Right lobe of liver (tissue), 6 donors: ENCODE results near the gene SMLR1. TPM values are rescaled to one million over a fixed set of nuclear protein-coding genes. Genes with fewer than 3 reads are reported as not detected.

Experiments
- ATAC-seq, 4 donors: fragments of 200-7000 bp; cut with Tn5 transposase; one replicate each; pipeline ENCODE4 v1.9.1; 2020; ENCODE audit warnings: mild to moderate bottlenecking in 4 of 4, moderate library complexity in 4 of 4
- DNase-seq, 3 donors: peaks; one replicate each; pipeline ENCODE4 v3.0.0-alpha.2; 2020
- H3K27ac ChIP-seq, 3 donors: fragments of 200-600 bp; one replicate each; pipeline ENCODE4 v1.8.0; 2022
- H3K27me3 ChIP-seq, 2 donors: fragments of 200-600 bp; one replicate each; pipeline ENCODE4 v1.8.0; 2022
- H3K36me3 ChIP-seq, 4 donors: fragments of 200-600 bp; sonication (generic) in 1 of 4; one replicate each; pipeline versions ENCODE4 v1.5.1 to v1.8.0; 2017 to 2022; ENCODE audit warnings: control low read depth in 1 of 4
- H3K4me1 ChIP-seq, 4 donors: fragments of 200-600 bp; sonication (generic) in 1 of 4; one replicate each; pipeline versions ENCODE4 v1.5.1 to v1.8.0; 2017 to 2022; ENCODE audit warnings: control low read depth in 1 of 4
- H3K4me3 ChIP-seq, 3 donors: fragments of 200-600 bp; one replicate each; pipeline ENCODE4 v1.8.0; 2022
- H3K9me3 ChIP-seq, 4 donors: fragments of 200-600 bp; sonication (generic) in 1 of 4; one replicate each; pipeline versions ENCODE4 v1.5.1 to v1.8.0; 2017 to 2022; ENCODE audit warnings: control low read depth in 1 of 4
- CTCF ChIP-seq, 4 donors: fragments of 200-600 bp in 3 of 4; fragments of 450-650 bp in 1 of 4; IDR thresholded peaks; one replicate each; pipeline versions ENCODE4 v1.5.1 to v1.8.0; 2016 to 2022; ENCODE audit warnings: antibody characterized with exemption in 4 of 4, mild to moderate bottlenecking in 2 of 4
- POLR2A ChIP-seq: fragments of 450-650 bp; IDR thresholded peaks from one replicate; pipeline ENCODE4 v1.6.1; 2017; ENCODE audit warnings: antibody characterized with exemption, mild to moderate bottlenecking
- WGBS: methylation state at CpG from one replicate; pipeline ENCODE4 v1.1.6; 2018; ENCODE audit warnings: low coverage, low lambda C conversion rate; ENCODE audit not compliant: insufficient coverage; ENCODE audit errors: missing lambda C conversion rate; 5-methylcytosine and 5-hydroxymethylcytosine counted together
- intact Hi-C, 2 donors: fragments of 100-400 bp; cut with DNase I; formaldehyde crosslinking; loops; one replicate each; pipeline versions ENCODE4 v1.11.2 to v1.14.1; 2022
- long read RNA-seq: library from polyadenylated mRNA; unstranded; transcript quantifications from one replicate; pipeline ENCODE4 v2.0.0, GENCODE V29; 2019
- total RNA-seq, 6 experiments: library from RNA; depleted of rRNA in 2 of 6; stranded (reverse); fragments of >200 nt in 2 of 6; fragmentation: NEBNext Ultra II Directional in 3 of 6; extraction: Animal tissue kit (Norgen Biotek cat#: 25700) in 3 of 6; gene quantifications; one replicate each; pipeline versions ENCODE4 v1.1.0 to v1.2.4, GENCODE V29; 2016 to 2023
- donor health status: DM: no; HTN: yes; CAD: no.
- donor health status: DM: no; HTN: no; CAD: no.
- donor health status: DM: no; HTN: no; CAD: no.
- donor health status: DM: no; HTN: yes; CAD: no.
- donor health status: DM: no; HTN: yes; CAD: no.

The SMLR1 gene
- 10 to 100 TPM; 10.7 to 46.4 (median 20.1) TPM for total RNA-seq
- long read RNA-seq, transcript SMLR1-201 (2 exons, 2,512 nt), result major isoform, 67 of 68 reads
- long read RNA-seq, partial matches to known transcripts, result 0 of 68 reads
- long read RNA-seq, other reads (novel, unspliced or antisense), result 1 of 68 reads

GRCh38 chr6:130827247-130828149, at the start of gene SMLR1:
Gene SMLR1 (plus strand): TSS chr6:130827406. CDS start chr6:130827414, 8 bp downstream.
- peak in 1 of 3 donors; percentile 68 for DNase-seq
- peak within 1 kb of the TSS; percentile 56 to 87 (median 87) for H3K27ac ChIP-seq
- TF ChIP-seq POLR2A, result peak; percentile 70
- no peak for TF ChIP-seq CTCF (IDR thresholded peaks at IDR 0.05)
- WGBS, result 24% methylated on average over 11 of the region's 11 CpGs
- H3K4me3 ChIP-seq, result peak within 1 kb of the TSS; percentile 40 to 76 (median 66)
- peaks cover 0 to 49% (median 8%) of the 10 kb centered on the region in 4 donors for H3K4me1 ChIP-seq
- H3K9me3 ChIP-seq, result no peaks in the 10 kb centered on the region
- H3K36me3 ChIP-seq, result no peaks in the 10 kb centered on the region
- no peaks in the 10 kb centered on the region for H3K27me3 ChIP-seq
- peak; percentile 77 to 93 (median 86) for ATAC-seq
- intact Hi-C loops, result no loop called here

- TF ChIP-seq CTCF (IDR thresholded peaks at IDR 0.05) (no peak), POLR2A (no peak)
- no peaks in the 10 kb centered on the region for H3K4me1 ChIP-seq
- no peaks in the 10 kb centered on the region for H3K36me3 ChIP-seq
- DNase-seq (no peak), ATAC-seq (no peak)
- peak overlapping the region in 1 of 3 donors; percentile 10 for H3K27ac ChIP-seq
- intact Hi-C loops, result no loop called here
- no peak overlapping the region for H3K4me3 ChIP-seq
- 71% methylated on average over 7 of the region's 7 CpGs for WGBS
- H3K9me3 ChIP-seq, result no peaks in the 10 kb centered on the region
- H3K27me3 ChIP-seq, result no peaks in the 10 kb centered on the region
Observed at GRCh38 chr6:130778946-130779657, 48.1 kb upstream of the SMLR1 start.

GRCh38 chr6:130779658-130780033, 47.6 kb upstream of the SMLR1 start:
- intact Hi-C loops, result no loop called here
- H3K4me3 ChIP-seq, result no peak overlapping the region
- H3K27ac ChIP-seq, result no peak overlapping the region
- H3K9me3 ChIP-seq, result no peaks in the 10 kb centered on the region
- no peaks in the 10 kb centered on the region for H3K4me1 ChIP-seq
- H3K36me3 ChIP-seq, result no peaks in the 10 kb centered on the region
- TF ChIP-seq POLR2A, result no peak
- ATAC-seq (no peak), DNase-seq (no peak)
- 75% methylated on average over 4 of the region's 4 CpGs for WGBS
- no peaks in the 10 kb centered on the region for H3K27me3 ChIP-seq

- H3K27ac ChIP-seq, result no peak overlapping the region
- ATAC-seq, result no peak
- TF ChIP-seq CTCF (IDR thresholded peaks at IDR 0.05) (no peak), POLR2A (no peak)
- H3K9me3 ChIP-seq, result no peaks in the 10 kb centered on the region
- intact Hi-C loops, result no loop called here
- DNase-seq, result no peak
- H3K4me1 ChIP-seq, result no peaks in the 10 kb centered on the region
- H3K36me3 ChIP-seq, result no peaks in the 10 kb centered on the region
- WGBS, result 78% methylated on average over 1 of the region's 1 CpG
- no peak overlapping the region for H3K4me3 ChIP-seq
- H3K27me3 ChIP-seq, result no peaks in the 10 kb centered on the region
Observed at GRCh38 chr6:130780122-130780521, 47.1 kb upstream of the SMLR1 start.
